Measurements from ENCODE around the gene PROSER1.
"Not testable (repeated sequence)": the region's sequence is repeated elsewhere in the genome, so short reads cannot be mapped to it uniquely, and the experiment has no call there.

PROSER1 gene

DNA sequence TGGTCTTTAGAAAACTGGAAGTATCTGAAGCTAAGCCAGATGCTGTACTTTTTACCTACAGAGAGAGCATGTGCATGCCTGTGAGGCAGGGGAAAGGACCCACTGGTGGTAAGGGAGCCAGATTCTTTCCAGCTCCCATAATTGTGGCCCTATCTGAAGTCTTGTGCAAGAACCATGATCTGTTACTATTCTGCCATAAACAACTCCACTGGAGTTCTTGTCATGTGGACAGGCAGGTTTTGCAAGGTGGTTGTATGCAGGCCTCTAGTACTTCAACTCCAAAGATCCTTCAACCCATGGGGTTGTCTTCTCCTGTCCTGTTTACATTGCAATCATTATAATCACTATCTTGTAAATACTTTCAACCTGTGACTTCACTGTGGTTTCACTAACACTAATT lies 14.1 kb downstream of the PROSER1 start:
- DNase-seq, result no peak

DNA sequence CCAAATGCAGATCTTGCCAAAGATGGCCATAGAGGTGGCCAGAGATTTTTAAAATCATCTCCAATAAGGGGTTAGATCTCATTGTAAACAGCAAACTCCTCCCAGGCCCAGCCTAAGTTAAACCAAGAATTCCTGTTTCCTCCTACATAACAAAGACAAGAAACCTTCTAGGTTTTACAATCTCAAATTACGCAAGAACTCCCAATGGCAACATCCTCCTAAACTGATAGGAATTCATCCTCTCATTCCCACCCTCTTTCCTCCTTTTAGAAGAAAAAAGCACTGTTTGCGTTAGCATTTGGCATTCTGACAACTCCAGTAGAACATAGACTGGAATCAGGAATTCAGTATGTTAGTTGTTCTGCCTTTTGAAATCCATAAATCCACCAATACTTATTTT lies 14.6 kb downstream of the PROSER1 start:
- no peak for DNase-seq

DNA sequence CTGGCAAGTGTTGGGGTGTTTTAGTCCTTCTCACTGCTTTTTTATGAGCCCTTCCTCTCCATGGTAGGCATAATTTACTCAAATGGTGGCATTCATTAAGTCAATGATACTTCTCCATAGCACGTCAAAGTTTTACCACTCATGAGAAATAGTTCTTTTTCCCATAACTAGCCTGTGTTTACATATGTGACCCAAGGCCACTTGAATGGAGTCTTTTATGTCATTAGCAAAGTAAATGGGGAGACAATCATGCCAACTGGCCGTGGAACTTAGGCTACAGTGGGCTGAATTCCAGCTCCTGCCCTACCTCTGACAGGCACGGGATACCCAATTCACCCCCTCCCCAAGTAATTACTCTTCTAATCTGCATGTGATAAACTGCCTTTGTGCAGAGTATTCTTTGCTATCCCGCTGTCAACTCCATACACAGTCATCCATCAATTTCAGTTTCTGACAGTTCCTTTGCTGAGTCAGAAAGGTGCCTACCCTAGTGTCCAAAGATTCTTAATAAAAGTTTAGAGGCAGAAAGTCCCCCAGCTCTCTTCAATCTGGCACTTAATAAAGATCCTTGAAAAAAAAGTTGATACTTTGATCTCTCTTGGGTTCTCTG lies 16.9 kb downstream of the PROSER1 start:
- no peak for DNase-seq

DNA sequence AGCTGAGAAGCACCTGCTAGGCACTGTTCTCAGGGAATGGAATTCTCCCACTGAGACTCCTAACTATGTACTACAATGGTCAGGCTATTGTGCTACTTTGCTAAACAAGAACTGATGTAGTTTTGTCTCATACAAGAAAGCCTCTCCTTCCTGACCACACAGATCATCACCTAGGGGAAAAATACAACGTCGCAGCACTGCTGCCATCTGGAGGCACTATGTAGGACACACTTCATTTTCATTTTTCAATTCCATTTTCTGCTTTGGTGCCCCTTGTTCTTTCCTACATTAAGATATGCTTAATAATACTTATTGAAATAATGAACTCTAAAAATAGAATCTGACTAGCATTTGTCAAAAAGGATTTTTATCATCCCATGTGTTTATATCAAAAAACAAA lies 21.1 kb downstream of the PROSER1 start:
- peak; percentile 53 for DNase-seq

DNA sequence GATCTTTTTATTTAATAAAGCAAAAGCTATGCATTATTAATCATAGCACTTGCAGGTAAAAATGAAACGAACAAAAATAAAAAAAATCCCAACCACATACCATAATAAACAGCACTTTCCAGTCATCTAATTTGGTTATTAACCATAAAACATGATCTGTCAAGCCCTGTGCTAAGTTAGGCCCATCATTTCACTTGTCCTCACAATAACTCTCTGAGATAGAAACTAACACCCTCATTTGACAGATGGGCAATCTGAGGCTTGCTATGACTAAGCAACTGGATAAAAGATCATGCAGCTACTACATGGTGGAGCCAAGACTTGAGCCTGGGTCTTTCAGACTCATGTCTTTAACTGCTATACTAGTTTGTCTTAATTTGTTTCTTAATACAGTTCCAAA lies 21.8 kb downstream of the PROSER1 start:
- DNase-seq, result peak; percentile 62

DNA sequence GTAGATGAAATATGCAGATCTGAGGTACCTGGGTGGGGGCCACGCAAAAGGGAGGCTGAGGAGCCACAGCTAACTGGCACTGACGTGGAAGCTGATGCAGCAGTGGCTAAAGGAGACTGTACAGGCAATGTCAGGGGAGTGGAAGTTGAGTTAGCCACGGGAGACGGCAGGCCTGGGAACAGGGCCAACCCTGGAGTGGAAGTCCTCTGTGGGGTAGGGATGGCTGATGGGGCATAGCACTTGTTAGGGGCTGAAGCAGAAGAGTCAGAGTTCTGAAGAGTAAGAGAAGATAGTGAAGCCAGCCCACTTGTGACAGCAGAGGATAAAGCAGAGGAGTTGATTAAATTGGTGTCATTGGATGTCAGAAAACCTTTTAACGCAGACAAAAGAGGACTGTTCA lies 24.4 kb downstream of the PROSER1 start:
- no peak for DNase-seq

DNA sequence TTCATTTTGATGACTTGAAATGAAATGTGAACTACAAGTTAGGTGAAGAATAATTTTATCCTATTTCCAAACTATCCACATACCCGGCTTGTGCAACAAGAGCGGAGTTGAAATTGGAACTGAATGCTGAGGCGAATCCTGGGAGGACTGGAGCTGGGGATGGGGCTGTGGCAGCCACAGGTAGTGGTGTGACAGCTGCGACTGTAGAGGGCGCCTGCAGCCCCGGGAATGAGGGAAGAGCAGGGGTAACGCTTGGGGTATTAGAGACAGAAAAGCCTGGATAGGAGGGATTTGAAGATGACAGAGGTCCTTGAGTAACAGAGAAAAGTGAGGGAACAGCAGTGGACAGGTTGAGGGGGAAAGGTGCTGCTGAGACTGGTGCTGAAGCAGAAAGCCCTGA lies 25.3 kb downstream of the PROSER1 start:
- DNase-seq, result no peak

DNA sequence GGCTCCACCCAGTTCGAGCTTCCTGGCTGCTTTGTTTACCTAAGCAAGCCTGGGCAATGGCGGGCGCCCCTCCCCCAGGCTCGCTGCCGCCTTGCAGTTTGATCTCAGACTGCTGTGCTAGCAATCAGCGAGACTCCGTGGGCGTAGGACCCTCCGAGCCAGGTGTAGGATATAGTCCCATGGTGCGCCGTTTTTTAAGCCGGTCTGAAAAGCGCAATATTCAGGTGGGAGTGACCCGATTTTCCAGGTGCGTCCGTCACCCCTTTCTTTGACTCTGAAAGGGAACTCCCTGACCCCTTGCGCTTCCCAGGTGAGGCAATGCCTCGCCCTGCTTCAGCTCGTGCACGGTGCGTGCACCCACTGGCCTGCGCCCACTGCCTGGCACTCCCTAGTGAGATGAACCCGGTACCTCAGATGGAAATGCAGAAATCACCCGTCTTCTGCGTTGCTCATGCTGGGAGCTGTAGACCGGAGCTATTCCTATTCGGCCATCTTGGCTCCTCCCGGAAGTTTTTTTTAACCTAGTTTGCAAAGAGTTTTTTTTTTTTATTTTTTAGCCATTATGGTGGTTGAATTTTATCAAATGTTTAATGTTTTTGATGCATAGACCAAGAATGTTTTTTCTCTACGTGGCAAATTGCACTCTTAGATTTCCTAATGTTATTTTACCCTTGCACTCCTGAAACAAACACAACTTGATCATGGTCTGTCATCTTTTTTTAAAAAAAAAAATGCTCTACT lies 31.3 kb downstream of the PROSER1 start:
- not testable (repeated sequence) for DNase-seq

DNA sequence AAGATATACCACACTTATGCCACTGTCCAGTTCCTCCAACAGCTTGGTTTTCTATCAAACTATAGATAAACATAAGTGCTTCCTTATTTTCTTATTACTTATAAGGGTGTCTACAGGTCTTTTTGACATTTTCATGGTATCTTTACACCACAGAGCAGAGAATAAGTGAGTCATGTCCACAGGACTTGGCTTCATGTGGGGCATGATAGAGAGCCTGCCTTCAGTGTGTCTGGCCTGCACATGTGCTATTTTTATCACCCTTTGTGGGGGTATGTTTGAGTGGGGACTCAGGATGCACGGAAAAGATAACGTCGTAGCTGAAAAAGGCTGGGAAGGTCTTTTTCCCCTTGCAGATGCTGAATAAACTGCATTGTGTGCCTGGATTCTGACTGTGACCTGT lies 39.1 kb downstream of the PROSER1 start:
- DNase-seq, result no peak

DNA sequence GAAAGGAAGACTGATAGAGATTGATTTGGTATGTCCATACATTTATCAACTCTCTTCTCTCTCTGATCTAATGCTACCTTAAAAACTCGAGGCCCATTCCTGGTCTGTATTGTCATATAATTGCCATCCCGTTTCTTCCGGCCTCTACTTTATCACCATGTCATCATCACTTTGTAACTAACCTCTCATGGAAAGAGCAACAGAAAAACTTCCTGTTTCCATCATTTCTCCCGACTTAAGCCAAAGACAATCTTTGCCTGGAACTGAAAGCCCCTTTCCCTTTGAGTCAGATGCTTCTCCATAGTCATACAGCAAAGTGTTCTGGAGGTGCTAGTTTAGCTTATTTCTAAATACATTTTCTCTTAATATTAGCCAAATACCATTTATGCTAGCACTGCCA lies 44.5 kb downstream of the PROSER1 start:
- no peak for DNase-seq

DNA sequence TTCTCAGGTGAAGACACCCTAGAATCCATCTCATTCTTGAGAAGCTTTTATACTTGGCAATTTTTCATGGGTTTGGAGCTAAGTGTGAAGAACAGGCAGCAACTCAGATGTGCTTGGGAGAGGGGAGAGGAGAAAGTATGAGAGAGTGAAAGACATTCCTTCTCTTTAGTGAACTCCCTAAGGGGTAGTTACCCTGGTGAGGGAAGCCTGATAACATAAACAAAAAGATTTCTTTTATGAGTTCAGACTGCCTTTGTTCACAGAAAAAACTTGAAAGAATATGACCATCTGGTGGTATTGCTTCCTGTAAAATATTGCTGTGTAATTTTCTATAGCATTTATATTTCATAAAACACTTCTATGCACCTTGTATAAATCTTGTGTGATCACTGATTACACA lies 47.2 kb downstream of the PROSER1 start, which contains the start of gene STOML3:
Gene STOML3, minus strand, starts transcription at position 139 of the 400 bp plus-strand sequence. Its CDS starts 110 bp downstream, at position 29.
- DNase-seq, result no peak

DNA sequence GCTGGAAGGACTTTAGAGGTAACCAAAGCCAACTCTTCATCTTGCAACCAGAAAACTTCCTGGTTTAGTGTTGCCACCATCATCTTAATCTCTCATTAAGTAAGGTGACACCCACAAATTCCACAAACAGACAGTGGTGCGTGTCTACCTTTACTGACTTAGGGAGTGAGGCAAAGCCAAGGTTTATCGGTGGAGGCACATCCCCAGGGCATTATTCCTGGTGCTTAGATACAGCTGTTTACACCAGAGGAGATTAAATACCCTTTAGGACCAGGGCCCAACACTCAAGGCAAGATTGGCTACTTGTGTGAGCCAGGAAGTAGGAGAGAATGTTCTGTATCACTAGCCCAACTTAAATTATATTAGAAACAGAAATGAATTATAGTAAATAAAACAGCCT lies 56.8 kb downstream of the PROSER1 start:
- no peak for DNase-seq

DNA sequence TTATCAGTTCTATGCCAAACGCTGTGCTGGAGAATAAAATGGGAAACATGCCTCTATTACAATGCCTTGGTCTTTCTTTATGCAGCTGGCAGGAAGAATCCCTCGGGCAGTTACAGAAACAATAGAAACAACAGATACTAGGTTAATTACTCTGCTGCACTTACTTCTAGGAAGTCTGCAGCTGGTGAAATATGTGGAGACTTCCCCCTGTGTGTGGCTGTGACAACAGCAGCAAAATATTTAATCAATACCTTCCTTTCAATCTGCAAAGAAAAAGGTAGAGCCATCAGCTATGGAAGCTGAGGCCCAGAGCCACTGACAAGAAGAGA lies 57.2 kb downstream of the PROSER1 start:
- no peak for DNase-seq

DNA sequence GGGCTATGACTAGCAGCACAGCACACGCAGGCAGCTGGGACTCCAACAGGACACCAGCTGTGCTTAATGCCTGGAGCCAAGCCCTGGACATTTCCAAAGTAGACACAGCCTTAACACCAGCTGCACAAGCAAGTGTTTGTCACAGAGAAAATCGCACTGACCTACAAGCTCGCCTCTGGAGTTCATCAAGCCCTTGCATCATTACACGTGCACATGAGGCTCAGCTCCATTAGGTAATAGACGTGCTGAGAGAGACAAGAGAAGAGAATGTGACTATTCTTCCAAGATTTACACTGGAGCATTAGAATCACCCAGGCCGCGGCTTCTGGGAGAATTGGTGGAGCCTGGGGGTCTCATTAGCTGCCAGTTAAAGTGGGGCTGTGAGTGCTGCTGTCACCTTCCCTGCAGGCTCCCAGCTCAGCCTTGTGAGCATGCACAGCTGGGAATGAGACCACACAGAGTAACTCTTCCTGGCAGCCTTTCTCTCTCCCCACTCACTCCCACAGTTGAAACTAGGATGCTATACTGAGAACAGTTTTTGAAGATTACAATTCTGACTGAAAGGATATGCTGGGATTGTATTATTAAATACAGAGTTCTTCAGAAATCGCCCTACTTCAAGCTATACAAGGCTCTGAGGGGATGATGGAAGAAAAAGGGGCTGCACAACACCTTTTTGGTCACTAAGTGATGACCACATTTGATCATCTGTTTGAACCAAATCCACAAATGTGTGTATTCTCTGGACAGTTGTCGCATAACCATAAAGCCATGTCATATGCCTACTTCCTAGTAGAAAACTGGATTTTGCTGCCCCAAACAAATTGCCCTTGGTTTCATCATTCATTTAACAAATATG lies 57.8 kb downstream of the PROSER1 start:
- DNase-seq, result no peak

DNA sequence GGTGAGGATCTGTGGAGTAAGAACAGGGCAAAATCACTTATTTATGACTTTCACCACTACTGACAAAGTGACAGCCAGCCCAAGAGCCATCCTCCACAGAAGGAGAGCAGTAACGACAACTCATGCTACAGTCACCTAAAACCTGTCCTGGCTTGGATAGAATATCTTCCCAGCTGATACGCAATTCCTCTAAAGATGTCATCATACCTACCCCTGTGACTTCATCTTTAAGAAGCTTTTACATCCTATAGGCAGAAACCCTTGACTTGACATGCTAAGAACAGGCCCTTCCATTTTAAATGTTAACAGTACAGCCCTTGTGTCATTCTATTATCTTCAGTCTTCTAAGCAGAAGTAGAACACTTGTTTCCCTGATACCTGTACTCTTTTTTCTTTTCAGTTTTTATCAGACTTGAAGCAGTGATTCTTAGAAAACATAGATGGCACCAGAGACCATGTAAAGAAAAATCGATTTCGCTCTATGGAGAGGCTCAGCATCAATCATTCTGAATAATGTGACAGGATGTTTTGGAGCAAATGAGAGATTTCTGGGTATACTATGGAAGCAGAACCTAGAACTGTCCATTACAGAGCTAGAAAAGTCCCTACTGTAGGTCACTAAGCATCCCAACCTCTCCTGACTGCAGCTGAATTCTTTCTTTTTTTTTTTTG lies 67.4 kb downstream of the PROSER1 start:
- DNase-seq, result no peak

DNA sequence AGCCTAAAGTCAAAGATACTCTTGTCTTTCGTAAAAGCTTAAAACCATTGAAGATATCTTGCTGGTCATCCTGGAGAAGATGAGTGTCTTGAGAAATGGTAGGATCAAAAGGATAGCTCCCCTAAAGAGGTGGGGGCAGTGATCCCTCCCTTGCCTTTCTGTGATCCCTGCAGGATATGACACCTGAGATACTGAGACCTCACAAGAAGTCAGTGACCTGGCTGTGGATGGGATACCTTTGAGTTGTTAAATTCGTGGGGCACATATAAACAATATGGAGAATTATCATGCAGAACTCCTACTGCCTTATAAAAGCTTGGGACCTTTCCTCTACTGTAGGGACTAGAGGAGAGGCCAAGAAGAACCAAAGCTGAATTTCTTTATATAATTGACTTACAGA lies 68.7 kb downstream of the PROSER1 start:
- no peak for DNase-seq

DNA sequence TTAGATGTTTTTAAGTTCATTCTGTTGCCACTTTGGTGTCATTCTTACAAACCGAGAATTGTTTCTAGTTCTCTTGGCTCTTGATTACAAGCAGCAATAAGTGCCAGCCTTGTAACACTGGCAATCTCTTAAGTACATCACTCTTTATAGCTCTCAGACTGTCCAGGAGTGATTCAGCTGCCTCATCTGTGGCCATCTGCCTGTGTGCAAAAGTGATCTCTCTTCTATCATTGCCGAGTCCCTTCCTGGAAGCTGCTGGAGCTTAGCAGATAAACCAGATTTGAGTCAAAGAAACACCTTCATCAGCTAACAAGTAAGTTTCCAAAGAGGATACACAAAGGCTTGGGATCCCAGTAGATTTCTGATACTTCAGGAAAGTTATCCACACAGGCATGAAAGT lies 70.4 kb downstream of the PROSER1 start:
- DNase-seq, result no peak

DNA sequence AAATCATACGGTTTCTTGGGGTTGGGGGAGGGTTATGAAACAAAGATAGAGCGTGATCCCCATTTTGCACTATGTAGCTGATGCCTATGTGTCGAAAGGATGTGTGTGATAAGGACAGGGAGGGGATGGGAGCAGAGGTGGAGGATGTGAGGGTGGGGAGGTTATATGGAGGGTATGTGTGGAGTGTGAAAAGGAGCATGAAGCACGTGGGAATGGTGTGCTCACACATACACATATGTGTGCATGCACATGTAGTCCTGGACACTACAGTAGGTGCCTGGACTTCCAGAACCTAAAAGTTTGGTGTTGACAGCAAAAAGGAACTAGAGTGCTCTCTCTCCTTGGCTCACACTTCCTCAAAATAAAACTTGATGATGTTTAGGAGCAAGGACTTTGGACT lies 72.6 kb downstream of the PROSER1 start:
- DNase-seq, result no peak

DNA sequence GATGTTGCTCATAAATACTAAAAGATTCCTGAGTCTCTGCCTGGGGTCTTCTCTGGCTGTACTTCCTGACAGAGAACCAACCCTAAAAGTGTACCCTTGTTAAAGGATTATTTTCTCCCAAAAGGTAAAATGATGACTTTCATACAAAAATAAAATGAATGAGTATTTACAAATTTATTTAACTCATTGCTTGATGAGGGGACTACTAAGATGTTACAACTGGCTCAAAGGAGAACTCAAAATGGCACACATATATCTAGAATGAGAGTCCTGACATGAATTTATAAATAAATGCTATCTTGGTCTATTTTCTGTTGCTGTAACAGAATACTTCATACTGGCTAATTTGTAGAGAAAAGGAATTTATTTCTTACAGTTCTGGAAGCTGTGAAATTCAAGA lies 77.7 kb downstream of the PROSER1 start:
- DNase-seq, result no peak
